GM23338 (cell line): Measurements from ENCODE around the gene FAM3D. TPM values are rescaled to one million over a fixed set of nuclear protein-coding genes. Genes with fewer than 3 reads are reported as not detected.

Experiments used
- ATAC-seq: fragments of 200-7000 bp; cut with Tn5 transposase; 3 replicates; pipeline ENCODE4 v1.9.1; 2020
- DNase-seq: peaks from one replicate; pipeline ENCODE4 v3.0.0-alpha.2; 2015; ENCODE audit warnings: low spot score
- H2AFZ ChIP-seq: fragments of 200-600 bp; sonication (generic); 2 replicates; pipeline ENCODE4 v1.8.0; 2016; ENCODE audit warnings: antibody characterized with exemption, mild to moderate bottlenecking, moderate library complexity
- H3F3A ChIP-seq: fragments of 200-600 bp; sonication (generic); replicated peaks from 2 replicates; pipeline ENCODE4 v1.8.0; 2017; ENCODE audit warnings: antibody characterized with exemption, mixed run types, low read depth
- H3K27ac ChIP-seq: fragments of 200-600 bp; sonication (generic); 2 replicates; pipeline ENCODE4 v1.6.1; 2016; ENCODE audit warnings: low read depth
- H3K27me3 ChIP-seq: fragments of 200-600 bp; sonication (generic); 2 replicates; pipeline ENCODE4 v1.8.0; 2016; ENCODE audit warnings: mild to moderate bottlenecking, mixed run types, moderate library complexity; ENCODE audit not compliant: insufficient read depth
- H3K36me3 ChIP-seq: fragments of 200-600 bp; sonication (generic); 2 replicates; pipeline ENCODE4 v1.8.0; 2016; ENCODE audit warnings: mild to moderate bottlenecking; ENCODE audit not compliant: insufficient read depth
- H3K4me1 ChIP-seq: fragments of 200-600 bp; sonication (generic); 2 replicates; pipeline ENCODE4 v1.8.0; 2016; ENCODE audit warnings: mild to moderate bottlenecking, moderate library complexity; ENCODE audit not compliant: insufficient read depth
- H3K4me2 ChIP-seq: fragments of 200-600 bp; sonication (generic); 2 replicates; pipeline ENCODE4 v1.7.1; 2017; ENCODE audit warnings: mixed run types
- H3K4me3 ChIP-seq: fragments of 200-600 bp; sonication (generic); 2 replicates; pipeline ENCODE4 v1.6.1; 2016; ENCODE audit warnings: mixed run types
- H3K79me2 ChIP-seq: fragments of 200-600 bp; sonication (generic); replicated peaks from 2 replicates; pipeline ENCODE4 v1.8.0; 2017; ENCODE audit warnings: mild to moderate bottlenecking; ENCODE audit not compliant: insufficient read depth
- H3K9me2 ChIP-seq: fragments of 200-600 bp; sonication (generic); 2 replicates; pipeline ENCODE4 v1.8.0; 2017; ENCODE audit not compliant: insufficient read depth
- H4K20me1 ChIP-seq: fragments of 200-600 bp; sonication (generic); replicated peaks from 2 replicates; pipeline ENCODE4 v1.8.0; 2017; ENCODE audit warnings: mild to moderate bottlenecking; ENCODE audit not compliant: insufficient read depth
- H3K27ac Mint-ChIP-seq: 2 replicates; pipeline ENCODE4 v1.8.0; 2020; ENCODE audit warnings: inconsistent platforms, mild to moderate bottlenecking, moderate library complexity, mixed read lengths
- H3K27me3 Mint-ChIP-seq: 3 replicates; pipeline ENCODE4 v1.8.0; 2022; ENCODE audit warnings: low read depth, mild to moderate bottlenecking, moderate library complexity, mixed read lengths, inconsistent platforms; ENCODE audit not compliant: insufficient read depth, poor library complexity
- H3K36me3 Mint-ChIP-seq: 3 replicates; pipeline ENCODE4 v1.8.0; 2021; ENCODE audit warnings: low read depth, mild to moderate bottlenecking, inconsistent platforms, moderate library complexity, mixed read lengths
- H3K4me1 Mint-ChIP-seq: 3 replicates; pipeline ENCODE4 v1.8.0; 2020; ENCODE audit warnings: mild to moderate bottlenecking, inconsistent platforms, mixed read lengths
- H3K4me3 Mint-ChIP-seq: 3 replicates; pipeline ENCODE4 v1.8.0; 2021; ENCODE audit warnings: moderate library complexity, mild to moderate bottlenecking, inconsistent platforms, mixed read lengths
- H3K9me3 Mint-ChIP-seq: 3 replicates; pipeline ENCODE4 v1.8.0; 2020; ENCODE audit warnings: moderate library complexity, mild to moderate bottlenecking, inconsistent platforms, mixed read lengths
- NANOG ChIP-seq: IDR thresholded peaks from 2 replicates; pipeline ENCODE4 v1.6.1; 2016; ENCODE audit warnings: antibody characterized with exemption, borderline replicate concordance
- POLR2AphosphoS5 ChIP-seq: IDR thresholded peaks from 2 replicates; pipeline ENCODE4 v1.6.1; 2016; ENCODE audit warnings: antibody characterized with exemption, low read depth
- polyA plus RNA-seq: library from polyadenylated mRNA; unstranded; fragments of >200 nt; fragmentation: Nextera tagmentation; extraction: Ambion mirVana; gene quantifications from 2 replicates; pipeline ENCODE4 v1.2.1, GENCODE V29; 2016
- total RNA-seq: library from RNA; depleted of rRNA; stranded (reverse); fragments of >200 nt; shearing (Covaris generic); gene quantifications from 2 replicates; pipeline ENCODE4 v1.2.3, GENCODE V29; 2014
- TF ChIP-seq, protein P1 (sequence below): IDR thresholded peaks from 2 replicates; pipeline ENCODE4 v1.6.1; 2016; ENCODE audit warnings: antibody characterized with exemption
- TF ChIP-seq, protein P2 (sequence below): fragments of 250-450 bp; sonication (Bioruptor Pico); IDR thresholded peaks from 2 replicates; pipeline ENCODE4 v1.5.0; 2020; ENCODE audit warnings: mild to moderate bottlenecking, moderate library complexity
- TF ChIP-seq, protein P3 (sequence below), 2 experiments: fragments of 200-600 bp in 1 of 2; sonication (generic) in 1 of 2; conservative IDR thresholded peaks; 2 replicates each; pipeline versions ENCODE4 v1.5.1 to v1.6.1; 2016 to 2017; ENCODE audit warnings: antibody characterized with exemption in 2 of 2, low read depth in 2 of 2, mild to moderate bottlenecking in 2 of 2, moderate library complexity in 1 of 2

FAM3D gene
- total and polyA plus RNA-seq, 2 experiments from 2014 or later = 0.26 TPM; not detected in 1

DNA sequence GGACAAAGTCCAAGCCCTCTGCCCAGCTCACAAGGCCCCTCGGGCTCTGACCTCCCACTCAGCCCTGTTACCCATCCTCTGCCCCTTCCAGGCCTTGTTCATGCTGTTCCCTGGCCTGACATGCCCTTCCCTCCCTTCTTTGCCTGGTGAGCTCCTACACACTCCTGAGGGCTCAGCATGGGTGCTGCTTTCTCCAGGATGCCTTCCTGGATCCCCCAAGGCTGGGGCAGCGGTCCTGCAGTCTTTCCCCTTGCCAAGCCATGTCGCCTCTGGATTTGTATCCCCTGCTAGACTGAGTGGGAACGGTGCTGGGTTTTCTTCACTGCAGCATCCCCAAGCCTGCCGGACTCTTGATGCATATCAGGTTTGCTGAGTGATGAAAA lies 35.9 kb downstream of the FAM3D start (continued):
- TF ChIP-seq, protein P1, sequence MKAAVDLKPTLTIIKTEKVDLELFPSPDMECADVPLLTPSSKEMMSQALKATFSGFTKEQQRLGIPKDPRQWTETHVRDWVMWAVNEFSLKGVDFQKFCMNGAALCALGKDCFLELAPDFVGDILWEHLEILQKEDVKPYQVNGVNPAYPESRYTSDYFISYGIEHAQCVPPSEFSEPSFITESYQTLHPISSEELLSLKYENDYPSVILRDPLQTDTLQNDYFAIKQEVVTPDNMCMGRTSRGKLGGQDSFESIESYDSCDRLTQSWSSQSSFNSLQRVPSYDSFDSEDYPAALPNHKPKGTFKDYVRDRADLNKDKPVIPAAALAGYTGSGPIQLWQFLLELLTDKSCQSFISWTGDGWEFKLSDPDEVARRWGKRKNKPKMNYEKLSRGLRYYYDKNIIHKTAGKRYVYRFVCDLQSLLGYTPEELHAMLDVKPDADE = no peak
- TF ChIP-seq, protein P2, sequence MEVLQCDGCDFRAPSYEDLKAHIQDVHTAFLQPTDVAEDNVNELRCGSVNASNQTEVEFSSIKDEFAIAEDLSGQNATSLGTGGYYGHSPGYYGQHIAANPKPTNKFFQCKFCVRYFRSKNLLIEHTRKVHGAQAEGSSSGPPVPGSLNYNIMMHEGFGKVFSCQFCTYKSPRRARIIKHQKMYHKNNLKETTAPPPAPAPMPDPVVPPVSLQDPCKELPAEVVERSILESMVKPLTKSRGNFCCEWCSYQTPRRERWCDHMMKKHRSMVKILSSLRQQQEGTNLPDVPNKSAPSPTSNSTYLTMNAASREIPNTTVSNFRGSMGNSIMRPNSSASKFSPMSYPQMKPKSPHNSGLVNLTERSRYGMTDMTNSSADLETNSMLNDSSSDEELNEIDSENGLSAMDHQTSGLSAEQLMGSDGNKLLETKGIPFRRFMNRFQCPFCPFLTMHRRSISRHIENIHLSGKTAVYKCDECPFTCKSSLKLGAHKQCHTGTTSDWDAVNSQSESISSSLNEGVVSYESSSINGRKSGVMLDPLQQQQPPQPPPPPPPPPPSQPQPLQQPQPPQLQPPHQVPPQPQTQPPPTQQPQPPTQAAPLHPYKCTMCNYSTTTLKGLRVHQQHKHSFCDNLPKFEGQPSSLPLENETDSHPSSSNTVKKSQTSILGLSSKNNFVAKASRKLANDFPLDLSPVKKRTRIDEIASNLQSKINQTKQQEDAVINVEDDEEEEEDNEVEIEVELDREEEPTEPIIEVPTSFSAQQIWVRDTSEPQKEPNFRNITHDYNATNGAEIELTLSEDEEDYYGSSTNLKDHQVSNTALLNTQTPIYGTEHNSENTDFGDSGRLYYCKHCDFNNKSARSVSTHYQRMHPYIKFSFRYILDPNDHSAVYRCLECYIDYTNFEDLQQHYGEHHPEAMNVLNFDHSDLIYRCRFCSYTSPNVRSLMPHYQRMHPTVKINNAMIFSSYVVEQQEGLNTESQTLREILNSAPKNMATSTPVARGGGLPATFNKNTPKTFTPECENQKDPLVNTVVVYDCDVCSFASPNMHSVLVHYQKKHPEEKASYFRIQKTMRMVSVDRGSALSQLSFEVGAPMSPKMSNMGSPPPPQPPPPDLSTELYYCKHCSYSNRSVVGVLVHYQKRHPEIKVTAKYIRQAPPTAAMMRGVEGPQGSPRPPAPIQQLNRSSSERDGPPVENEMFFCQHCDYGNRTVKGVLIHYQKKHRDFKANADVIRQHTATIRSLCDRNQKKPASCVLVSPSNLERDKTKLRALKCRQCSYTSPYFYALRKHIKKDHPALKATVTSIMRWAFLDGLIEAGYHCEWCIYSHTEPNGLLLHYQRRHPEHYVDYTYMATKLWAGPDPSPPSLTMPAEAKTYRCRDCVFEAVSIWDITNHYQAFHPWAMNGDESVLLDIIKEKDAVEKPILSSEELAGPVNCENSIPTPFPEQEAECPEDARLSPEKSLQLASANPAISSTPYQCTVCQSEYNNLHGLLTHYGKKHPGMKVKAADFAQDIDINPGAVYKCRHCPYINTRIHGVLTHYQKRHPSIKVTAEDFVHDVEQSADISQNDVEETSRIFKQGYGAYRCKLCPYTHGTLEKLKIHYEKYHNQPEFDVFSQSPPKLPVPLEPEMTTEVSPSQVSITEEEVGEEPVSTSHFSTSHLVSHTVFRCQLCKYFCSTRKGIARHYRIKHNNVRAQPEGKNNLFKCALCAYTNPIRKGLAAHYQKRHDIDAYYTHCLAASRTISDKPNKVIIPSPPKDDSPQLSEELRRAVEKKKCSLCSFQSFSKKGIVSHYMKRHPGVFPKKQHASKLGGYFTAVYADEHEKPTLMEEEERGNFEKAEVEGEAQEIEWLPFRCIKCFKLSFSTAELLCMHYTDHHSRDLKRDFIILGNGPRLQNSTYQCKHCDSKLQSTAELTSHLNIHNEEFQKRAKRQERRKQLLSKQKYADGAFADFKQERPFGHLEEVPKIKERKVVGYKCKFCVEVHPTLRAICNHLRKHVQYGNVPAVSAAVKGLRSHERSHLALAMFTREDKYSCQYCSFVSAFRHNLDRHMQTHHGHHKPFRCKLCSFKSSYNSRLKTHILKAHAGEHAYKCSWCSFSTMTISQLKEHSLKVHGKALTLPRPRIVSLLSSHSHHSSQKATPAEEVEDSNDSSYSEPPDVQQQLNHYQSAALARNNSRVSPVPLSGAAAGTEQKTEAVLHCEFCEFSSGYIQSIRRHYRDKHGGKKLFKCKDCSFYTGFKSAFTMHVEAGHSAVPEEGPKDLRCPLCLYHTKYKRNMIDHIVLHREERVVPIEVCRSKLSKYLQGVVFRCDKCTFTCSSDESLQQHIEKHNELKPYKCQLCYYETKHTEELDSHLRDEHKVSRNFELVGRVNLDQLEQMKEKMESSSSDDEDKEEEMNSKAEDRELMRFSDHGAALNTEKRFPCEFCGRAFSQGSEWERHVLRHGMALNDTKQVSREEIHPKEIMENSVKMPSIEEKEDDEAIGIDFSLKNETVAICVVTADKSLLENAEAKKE (CRISPR knock-in tag) = no peak
- no peak for TF ChIP-seq NANOG

DNA sequence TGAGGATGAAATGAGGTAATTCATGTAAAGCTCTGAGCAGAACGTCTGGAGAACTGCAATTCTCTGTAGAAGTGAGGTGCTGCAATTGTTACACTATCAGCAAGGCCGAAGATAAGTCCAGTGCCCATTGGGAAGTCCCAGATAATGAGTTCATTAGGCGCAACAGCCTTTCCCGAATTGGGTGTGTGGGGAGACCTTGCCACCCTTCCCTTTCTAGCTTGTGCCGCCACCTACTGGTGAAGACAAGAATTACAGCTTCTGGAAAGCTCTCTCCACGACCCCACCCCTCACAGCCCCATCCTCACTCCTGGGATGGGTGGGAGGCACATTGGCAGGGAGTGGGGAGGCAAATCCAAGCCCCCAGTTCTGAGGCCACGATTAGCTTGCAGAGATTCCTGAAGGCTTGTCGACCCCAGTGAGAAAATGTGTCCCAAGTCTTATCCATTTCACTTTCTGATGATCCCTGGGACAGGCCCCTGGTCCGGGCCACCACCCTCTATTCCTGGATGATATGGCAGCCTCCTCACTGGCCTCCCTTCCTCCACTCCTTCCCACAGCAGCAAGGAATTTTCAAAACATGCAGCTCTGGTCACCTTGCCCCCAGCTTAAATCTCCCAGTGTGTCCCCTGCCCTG lies 36.4 kb downstream of the FAM3D start:
- Mint-ChIP-seq H3K27ac (no peak overlapping the region), H3K4me1 (peaks cover 2% of the 10 kb centered on the region; the same call in 1 of the 3 replicates), H3K4me3 (no peak overlapping the region), H3K27me3 (peaks cover 18% of the 10 kb centered on the region), H3K36me3 (no peaks in the 10 kb centered on the region), H3K9me3 (no peaks in the 10 kb centered on the region; the same call in 2 of the 3 replicates)
- ATAC-seq (peak; percentile 91), DNase-seq (peak; percentile 93)
- H3F3A ChIP-seq = no peaks in the 10 kb centered on the region
- no peaks in the 10 kb centered on the region for H3K36me3 ChIP-seq
- H3K4me1 ChIP-seq = no peaks in the 10 kb centered on the region
- H3K27ac ChIP-seq = no peak overlapping the region
- H3K9me2 ChIP-seq = no peaks in the 10 kb centered on the region
- TF ChIP-seq, protein P3, sequence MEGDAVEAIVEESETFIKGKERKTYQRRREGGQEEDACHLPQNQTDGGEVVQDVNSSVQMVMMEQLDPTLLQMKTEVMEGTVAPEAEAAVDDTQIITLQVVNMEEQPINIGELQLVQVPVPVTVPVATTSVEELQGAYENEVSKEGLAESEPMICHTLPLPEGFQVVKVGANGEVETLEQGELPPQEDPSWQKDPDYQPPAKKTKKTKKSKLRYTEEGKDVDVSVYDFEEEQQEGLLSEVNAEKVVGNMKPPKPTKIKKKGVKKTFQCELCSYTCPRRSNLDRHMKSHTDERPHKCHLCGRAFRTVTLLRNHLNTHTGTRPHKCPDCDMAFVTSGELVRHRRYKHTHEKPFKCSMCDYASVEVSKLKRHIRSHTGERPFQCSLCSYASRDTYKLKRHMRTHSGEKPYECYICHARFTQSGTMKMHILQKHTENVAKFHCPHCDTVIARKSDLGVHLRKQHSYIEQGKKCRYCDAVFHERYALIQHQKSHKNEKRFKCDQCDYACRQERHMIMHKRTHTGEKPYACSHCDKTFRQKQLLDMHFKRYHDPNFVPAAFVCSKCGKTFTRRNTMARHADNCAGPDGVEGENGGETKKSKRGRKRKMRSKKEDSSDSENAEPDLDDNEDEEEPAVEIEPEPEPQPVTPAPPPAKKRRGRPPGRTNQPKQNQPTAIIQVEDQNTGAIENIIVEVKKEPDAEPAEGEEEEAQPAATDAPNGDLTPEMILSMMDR (conservative IDR thresholded peaks at IDR 0.05; ENCODE audit: low read depth in 2 of 2) = peak; percentile 88 to 97
- no peak for TF ChIP-seq POLR2AphosphoS5
- TF ChIP-seq, protein P2 (CRISPR knock-in tag) = no peak
- no peak overlapping the region for H3K4me2 ChIP-seq
- no peaks in the 10 kb centered on the region for H4K20me1 ChIP-seq
- no peaks in the 10 kb centered on the region for H3K79me2 ChIP-seq
- no peak overlapping the region for H2AFZ ChIP-seq
- no peak overlapping the region for H3K4me3 ChIP-seq
- no peaks in the 10 kb centered on the region for H3K27me3 ChIP-seq
